CMK (cell line): ENCODE data around the gene TM4SF4.
A peak's percentile ranks its signal among the peaks of the same experiment; 100 is the strongest.

Experiments
- DNase-seq: peaks from one replicate; pipeline ENCODE4 v3.0.0-alpha.2; 2010; ENCODE audit warnings: low read depth

The TM4SF4 gene

GRCh38 chr3:149455989-149456388 lies 18.5 kb upstream of the TM4SF4 start:
- no peak for DNase-seq

DNA sequence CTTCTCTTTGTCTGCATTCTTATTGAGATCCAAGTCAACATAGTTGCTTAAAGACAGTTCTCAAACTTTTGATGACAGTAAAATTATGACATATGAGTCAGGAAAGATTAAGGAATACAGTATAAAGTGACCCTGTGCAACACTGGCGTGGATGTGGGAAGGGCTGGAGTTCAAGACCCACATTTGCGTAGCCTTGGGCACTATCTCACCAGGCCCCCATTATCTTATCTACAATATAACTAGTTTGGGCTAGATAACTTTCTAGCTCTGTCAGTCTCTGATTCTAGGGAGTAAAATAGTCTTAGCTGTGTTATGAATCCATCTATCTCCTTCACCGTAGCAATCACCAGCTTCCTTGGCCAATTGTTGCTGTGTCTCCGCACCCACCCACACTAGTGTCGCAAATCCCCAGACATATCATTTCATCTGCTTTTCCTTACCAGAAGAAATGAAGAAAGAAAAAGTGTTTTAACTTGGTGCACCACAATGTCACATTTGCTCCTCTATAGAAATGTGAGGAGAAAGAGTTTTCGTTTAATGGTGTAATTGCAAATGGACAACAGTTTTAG lies 14.9 kb upstream of the TM4SF4 start:
- no peak for DNase-seq

GRCh38 chr3:149460117-149460516 lies 14.4 kb upstream of the TM4SF4 start:
- DNase-seq, result no peak

DNA sequence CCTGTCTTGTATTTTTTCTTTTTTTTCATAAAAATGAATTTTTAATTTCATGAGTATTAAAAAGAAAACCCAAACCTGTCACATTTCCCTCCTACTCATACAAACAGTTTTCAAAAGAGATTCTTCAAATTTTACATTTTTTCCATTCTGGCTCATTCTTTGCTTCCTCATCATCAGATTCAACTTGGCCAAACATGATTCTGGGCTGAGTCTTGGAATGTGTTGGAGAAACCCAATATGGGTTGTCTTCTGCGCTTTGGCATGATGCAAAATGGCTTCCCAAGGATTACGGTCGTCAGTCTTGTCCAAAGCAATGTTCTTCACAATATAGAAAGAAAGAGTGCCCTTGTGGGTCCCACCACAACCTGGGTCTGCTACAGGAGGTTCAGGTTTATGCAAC lies 12.4 kb upstream of the TM4SF4 start:
- DNase-seq, result no peak

- no peak for DNase-seq
Measured at GRCh38 chr3:149462581-149463011, 11.9 kb upstream of the TM4SF4 start.

- DNase-seq, result no peak
Measured at GRCh38 chr3:149463921-149464320, 10.6 kb upstream of the TM4SF4 start.

GRCh38 chr3:149464542-149465328 lies 9.8 kb upstream of the TM4SF4 start:
- no peak for DNase-seq

GRCh38 chr3:149465351-149465883 lies 9.1 kb upstream of the TM4SF4 start:
- DNase-seq, result no peak

DNA sequence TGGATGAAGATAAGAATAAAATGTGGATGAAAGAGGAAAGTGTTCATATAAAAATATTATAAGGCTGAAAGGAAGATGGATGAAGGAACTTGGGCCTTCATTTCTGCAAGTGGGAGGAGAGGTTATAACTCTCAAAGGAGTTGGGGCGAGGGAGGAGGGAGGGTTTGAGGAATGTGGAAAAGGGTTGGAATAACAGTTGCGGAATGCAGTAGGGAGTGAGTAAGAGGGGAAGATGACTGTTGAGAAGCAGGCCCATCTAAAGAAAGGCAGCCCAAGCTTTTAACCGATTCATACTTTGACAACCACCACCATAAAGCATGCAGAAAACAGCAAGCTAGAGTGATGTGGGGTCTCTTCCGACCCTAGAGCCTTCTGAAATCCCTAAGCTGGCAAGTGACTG lies 8.3 kb upstream of the TM4SF4 start:
- DNase-seq, result no peak

DNA sequence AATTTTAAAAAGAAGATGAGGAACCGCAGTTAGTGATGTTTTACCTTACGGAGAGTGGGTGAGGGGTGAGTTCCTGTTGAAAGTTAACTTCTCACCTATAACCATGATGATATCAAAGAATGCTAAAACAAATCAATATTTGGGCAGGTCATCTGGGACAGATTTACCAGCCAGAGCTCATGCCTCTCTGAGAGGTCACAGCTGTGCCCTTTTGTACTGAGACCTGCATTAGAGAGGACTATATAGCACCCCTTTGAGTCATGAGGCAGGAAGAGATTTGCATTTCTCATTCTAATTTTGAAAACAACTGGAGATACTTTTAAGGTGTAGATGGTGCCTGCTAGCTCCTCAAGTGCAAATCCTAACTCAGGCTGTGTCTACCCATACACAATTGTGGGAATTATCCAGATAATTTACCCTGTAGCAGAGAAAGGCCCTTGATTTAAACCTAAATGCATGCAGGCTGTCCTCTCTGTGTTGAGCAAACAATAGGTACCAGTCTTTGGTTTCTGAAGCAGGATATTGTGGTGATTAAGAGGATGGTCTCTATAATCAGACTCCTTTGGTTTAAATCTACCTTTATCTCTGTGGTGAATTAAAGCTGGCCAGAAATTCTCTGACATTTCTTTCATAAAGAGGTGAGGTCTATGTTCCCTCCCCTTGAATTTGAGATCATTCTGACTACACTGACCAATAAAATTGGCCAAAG lies 5.8 kb upstream of the TM4SF4 start:
- DNase-seq, result no peak

DNA sequence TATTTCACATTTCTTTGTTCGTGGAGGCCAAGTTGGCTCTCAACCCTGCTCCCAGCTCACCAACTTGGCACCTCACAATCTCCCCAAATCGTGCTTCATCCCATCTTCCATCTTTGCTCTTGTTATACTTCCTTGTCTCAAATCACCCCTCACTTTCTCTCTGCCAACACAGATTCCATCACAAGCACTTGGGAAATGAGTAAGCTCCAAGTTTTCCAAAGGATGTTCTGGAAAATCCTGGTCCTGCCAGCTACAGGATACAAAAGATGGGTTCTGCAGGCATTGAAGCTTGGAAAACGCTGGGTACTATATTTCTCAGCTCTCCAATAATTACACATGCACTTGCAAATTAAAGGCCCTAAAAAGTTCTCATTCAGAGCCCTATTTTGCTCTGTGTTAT lies 4.1 kb upstream of the TM4SF4 start:
- DNase-seq, result no peak

DNA sequence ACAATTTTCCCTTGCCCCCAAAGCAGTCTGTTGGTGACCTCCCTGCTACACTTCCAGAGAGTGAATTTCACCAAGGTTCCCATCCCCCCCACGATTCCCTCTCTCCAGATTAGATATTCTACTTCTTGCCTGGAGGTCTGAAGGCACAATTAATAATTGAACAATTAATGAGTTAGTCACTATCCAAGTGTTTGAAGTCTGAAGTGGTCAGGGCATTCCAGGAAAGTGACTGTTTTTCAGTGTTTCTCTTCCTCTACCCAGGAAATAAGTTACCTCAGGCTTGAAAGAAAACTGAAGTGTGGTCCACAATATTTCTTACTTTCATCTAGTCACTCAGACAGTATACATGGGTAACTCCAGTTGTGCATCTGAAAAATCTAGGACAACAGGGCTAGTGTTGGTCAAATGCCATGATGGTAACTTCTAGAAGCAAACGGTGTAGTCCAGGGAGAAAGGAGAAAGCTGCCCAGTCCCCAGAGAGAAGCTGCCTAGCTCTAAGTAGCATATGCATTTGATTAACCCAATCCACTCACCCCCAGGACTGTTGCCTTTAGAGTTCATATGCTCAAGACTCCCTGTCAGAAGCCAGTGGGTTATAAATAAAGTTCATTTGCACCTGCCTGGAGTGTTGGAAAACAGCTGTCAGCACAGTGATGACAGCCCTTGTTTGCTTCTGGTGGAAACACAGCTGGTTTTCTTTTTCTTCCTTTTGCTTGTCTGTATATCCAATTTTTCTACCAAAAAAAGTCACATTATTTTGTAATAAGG lies 2.3 kb upstream of the TM4SF4 start:
- no peak for DNase-seq

DNA sequence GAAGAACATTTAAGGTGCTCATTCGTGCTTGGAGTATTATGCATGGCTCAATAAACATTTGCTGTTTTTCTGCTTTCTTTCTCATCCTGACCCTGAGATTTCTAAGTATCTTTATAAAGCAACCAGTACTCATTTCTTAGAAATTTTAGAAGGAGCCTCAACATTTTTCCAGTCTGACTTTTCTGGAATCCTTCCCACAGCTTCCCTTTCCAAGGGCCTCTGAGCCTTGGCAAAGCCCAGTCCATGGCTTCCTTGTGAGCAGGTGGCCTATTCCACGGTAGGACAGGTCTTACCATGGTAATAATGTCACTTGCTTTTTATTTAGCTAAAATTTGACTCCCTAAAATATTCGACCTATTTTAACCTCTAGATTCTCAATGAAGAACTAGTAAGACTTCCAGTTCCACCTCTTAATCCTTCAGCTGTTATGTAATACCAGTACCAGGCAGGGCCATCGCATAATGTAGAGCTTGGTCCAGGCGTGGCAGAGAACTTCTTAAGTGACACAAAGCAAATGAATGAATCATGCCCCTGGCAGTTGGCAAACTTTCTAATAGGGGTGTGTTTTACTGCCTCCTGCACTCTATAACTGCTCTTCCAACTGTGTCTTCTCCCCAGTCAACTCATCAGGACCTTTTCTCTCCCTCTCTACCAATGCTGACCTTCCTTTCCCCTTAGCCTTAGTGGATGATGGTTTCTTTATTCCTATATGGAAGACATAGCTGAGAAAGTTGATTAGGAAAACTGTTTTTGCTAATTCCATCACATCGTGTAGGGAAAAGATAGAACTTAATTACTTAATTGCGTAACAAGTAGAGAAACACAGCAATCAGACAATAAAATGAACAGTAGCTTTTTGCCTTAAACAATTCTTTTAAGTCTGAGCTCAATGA lies 894 bp upstream of the TM4SF4 start:
- no peak for DNase-seq

GRCh38 chr3:149475451-149476060 lies 1.1 kb downstream of the TM4SF4 start:
- DNase-seq, result no peak

- no peak for DNase-seq
Measured at GRCh38 chr3:149476225-149476624, 1.7 kb downstream of the TM4SF4 start.

DNA sequence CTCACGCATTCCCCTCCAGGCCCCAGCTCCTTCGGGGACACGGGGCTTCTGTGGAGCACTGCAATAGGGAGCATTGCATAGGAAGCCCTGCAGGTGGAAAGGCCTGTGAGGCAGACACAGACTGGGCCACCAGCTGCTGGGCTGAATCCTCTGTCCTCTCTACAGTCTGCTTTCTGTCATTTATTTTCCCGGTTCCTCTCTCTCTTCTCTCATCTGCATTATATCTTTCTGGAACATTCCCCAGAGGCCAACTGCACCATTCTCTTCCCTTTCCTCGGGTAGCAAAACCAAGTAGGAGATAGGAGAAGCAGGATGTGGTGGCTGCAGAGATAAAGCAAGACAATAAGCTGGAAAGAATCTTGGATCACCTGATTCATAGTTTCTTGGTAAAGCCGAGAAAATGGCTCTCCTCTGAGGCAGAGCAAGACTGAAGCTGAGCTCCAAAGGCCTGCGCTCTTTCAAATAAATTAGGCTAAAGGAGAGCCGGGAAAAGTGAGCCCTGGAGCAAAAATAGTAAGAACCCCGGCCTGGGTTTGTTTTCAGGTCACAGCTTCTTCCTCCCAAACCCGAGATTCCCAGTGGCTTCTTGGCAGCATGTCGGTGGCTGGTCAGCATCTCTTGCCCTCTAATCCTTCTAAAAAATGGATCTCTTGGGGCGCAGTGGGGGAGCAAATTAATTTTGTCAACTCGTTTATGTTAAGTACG lies 5.3 kb downstream of the TM4SF4 start:
- DNase-seq, result peak; percentile 51

- DNase-seq, result peak; percentile 82
Measured at GRCh38 chr3:149480326-149481017, 6.0 kb downstream of the TM4SF4 start.

GRCh38 chr3:149481056-149481455 lies 6.6 kb downstream of the TM4SF4 start:
- DNase-seq, result no peak

GRCh38 chr3:149481491-149481890 lies 7.0 kb downstream of the TM4SF4 start:
- DNase-seq, result no peak
